Measurements from ENCODE around the gene NHLH2.

The NHLH2 gene

GRCh38 chr1:115829023-115829674, 11.8 kb downstream of the NHLH2 start:
- peak; percentile 92 for DNase-seq (ENCODE audit: low read depth)
- TF ChIP-seq CTCF (conservative IDR thresholded peaks at IDR 0.05; ENCODE audit: low read length), result no peak
- peak overlapping the region; percentile 34 for H3K4me3 ChIP-seq (ENCODE audit: low read length)

- no peak for TF ChIP-seq CTCF (conservative IDR thresholded peaks at IDR 0.05; ENCODE audit: low read length)
- DNase-seq (ENCODE audit: low read depth), result no peak
- peak overlapping the region; percentile 42 for H3K4me3 ChIP-seq (ENCODE audit: low read length)
These were observed 12.6 kb downstream of the NHLH2 start for GRCh38 chr1:115828101-115829022.

GRCh38 chr1:115827452-115828044, 13.4 kb downstream of the NHLH2 start:
- DNase-seq (ENCODE audit: low read depth), result no peak
- no peak for TF ChIP-seq CTCF (conservative IDR thresholded peaks at IDR 0.05; ENCODE audit: low read length)
- H3K4me3 ChIP-seq (ENCODE audit: low read length), result no peak overlapping the region

- DNase-seq (ENCODE audit: low read depth), result no peak
- TF ChIP-seq CTCF (conservative IDR thresholded peaks at IDR 0.05; ENCODE audit: low read length), result no peak
- H3K4me3 ChIP-seq (ENCODE audit: low read length), result no peak overlapping the region
These were observed 14.3 kb downstream of the NHLH2 start for GRCh38 chr1:115826628-115827027.

- TF ChIP-seq CTCF (conservative IDR thresholded peaks at IDR 0.05; ENCODE audit: low read length), result no peak
- no peak for DNase-seq (ENCODE audit: low read depth)
- no peak overlapping the region for H3K4me3 ChIP-seq (ENCODE audit: low read length)
These were observed 18.8 kb downstream of the NHLH2 start for GRCh38 chr1:115822117-115822516.

GRCh38 chr1:115815694-115816093, 25.2 kb downstream of the NHLH2 start:
- TF ChIP-seq CTCF (conservative IDR thresholded peaks at IDR 0.05; ENCODE audit: low read length), result no peak
- H3K4me3 ChIP-seq (ENCODE audit: low read length), result no peak overlapping the region
- DNase-seq (ENCODE audit: low read depth), result no peak
